ENCODE results near the gene KCNMA1.

The KCNMA1 gene

DNA sequence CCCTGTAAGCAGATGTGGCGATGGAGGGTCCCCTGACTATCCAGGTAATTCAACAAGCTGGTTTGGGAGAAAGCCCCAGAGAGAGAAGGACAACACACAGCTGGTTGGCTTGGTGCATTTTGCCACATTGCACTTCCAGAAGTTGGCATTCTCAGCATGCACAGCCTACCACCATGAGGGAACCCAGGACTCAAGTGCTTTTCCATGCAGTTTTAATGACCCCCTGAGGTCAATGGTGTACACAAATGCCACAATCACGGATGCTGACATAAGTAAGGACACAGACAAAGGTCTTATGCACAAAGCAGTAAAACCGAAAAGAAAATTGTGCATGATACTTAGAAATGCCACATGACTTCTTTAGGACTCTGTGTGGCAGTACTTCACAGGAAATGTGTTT, 645.1 kb downstream of the KCNMA1 start:
- no peak overlapping the region for H3K4me3 ChIP-seq (replicated peaks; ENCODE audit: low read depth, low read length)
- no peaks in the 10 kb centered on the region for H3K36me3 ChIP-seq (ENCODE audit: control insufficient read depth, insufficient read depth, low read length)
- DNase-seq (ENCODE audit: extremely low read depth, insufficient read length) = no peak
- no peaks in the 10 kb centered on the region; the same call in 1 of the 2 replicates for H3K27me3 ChIP-seq (replicated peaks; ENCODE audit: control insufficient read depth, insufficient read depth, low read length)
- TF ChIP-seq, protein P1, sequence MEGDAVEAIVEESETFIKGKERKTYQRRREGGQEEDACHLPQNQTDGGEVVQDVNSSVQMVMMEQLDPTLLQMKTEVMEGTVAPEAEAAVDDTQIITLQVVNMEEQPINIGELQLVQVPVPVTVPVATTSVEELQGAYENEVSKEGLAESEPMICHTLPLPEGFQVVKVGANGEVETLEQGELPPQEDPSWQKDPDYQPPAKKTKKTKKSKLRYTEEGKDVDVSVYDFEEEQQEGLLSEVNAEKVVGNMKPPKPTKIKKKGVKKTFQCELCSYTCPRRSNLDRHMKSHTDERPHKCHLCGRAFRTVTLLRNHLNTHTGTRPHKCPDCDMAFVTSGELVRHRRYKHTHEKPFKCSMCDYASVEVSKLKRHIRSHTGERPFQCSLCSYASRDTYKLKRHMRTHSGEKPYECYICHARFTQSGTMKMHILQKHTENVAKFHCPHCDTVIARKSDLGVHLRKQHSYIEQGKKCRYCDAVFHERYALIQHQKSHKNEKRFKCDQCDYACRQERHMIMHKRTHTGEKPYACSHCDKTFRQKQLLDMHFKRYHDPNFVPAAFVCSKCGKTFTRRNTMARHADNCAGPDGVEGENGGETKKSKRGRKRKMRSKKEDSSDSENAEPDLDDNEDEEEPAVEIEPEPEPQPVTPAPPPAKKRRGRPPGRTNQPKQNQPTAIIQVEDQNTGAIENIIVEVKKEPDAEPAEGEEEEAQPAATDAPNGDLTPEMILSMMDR (IDR thresholded peaks at IDR 0.05; ENCODE audit: insufficient read depth, low read length, poor library complexity, severe bottlenecking) = no peak

DNA sequence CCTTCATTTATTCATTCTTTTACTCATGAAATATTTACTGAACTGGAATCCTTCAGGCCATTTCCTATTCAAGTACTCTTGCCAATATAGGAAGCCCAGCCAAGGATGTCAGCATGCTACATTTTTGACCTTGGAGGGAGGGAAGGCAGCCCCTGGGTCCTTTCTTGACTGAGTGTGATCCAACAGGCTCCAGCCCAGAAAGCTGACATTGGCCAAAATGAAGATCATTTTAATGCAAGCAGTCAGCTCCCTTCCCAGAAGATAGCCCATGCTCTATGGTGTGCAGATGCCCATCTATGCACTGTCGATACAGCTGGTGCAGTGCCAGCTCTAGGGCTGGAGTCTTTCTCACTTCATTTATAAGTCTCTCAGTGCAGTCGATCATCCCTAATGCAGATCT, 646.0 kb downstream of the KCNMA1 start:
- Histone ChIP-seq H3K36me3 (ENCODE audit: control insufficient read depth, insufficient read depth, low read length) (no peaks in the 10 kb centered on the region), H3K27me3 (replicated peaks; ENCODE audit: control insufficient read depth, insufficient read depth, low read length) (no peaks in the 10 kb centered on the region; the same call in 1 of the 2 replicates), H3K4me3 (replicated peaks; ENCODE audit: low read depth, low read length) (no peak overlapping the region)
- TF ChIP-seq, protein P1 (IDR thresholded peaks at IDR 0.05; ENCODE audit: insufficient read depth, low read length, poor library complexity, severe bottlenecking) = no peak
- DNase-seq (ENCODE audit: extremely low read depth, insufficient read length) = no peak

DNA sequence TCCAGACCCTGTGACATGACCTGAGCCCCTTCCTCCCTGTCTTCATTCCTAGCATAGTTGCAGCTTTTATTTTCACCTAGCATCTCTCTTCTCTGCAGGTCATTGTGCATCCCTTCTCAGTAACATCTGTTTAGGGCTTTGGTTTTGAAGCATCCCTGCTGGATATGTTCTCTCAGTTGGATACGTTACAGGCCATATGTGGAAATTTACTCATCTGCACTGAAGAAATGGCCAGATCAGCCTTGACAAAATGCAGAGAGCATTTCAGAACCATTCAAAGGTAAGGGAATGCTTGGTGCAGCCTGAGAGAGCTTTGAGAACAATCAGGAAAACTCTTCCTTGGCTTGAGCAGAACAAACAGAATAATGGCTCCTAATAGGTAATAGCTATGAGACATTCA, 647.0 kb downstream of the KCNMA1 start:
- Histone ChIP-seq H3K27me3 (replicated peaks; ENCODE audit: control insufficient read depth, insufficient read depth, low read length) (no peaks in the 10 kb centered on the region; the same call in 1 of the 2 replicates), H3K36me3 (ENCODE audit: control insufficient read depth, insufficient read depth, low read length) (no peaks in the 10 kb centered on the region), H3K4me3 (replicated peaks; ENCODE audit: low read depth, low read length) (no peak overlapping the region)
- TF ChIP-seq, protein P1 (IDR thresholded peaks at IDR 0.05; ENCODE audit: insufficient read depth, low read length, poor library complexity, severe bottlenecking) = no peak
- DNase-seq (ENCODE audit: extremely low read depth, insufficient read length) = no peak

DNA sequence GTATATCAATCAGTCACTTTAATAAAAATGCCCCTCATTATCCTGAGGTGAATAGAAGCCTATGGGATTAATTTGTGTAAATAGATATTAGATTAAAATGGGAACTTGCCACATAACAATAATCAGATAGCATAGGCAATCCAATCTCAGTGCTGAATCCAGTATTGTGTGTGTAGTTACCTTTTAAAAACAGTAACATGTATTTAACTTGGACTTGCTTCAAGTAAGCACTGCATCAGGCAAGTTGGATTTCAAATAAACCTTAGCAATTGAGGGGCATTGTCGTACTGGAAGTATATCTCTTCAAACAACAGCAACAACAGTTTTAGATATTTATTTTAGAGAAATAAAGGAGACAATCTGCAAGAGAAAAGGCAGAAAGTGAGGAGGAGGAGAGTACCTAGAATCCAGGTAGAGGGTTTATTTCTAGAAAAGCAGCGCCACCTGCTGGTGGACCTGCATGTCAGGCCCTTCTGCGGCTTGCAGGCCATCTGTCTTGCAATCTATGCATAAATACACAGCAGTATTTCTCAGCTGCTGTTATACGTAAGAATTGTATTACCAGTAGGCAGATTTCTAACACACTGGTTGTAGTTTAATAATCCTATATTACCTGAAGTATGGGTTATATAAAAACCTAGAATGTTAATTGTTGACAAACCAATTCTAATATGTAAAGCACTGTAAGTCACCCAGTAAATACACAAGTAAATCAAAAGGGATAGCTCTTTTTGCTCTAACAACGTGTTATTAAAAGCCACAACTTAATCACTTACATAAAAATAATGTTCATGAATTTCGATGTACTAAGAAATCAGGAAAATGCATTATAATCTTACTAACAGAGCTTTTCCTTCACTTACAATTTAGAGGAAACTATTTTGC, 652.8 kb downstream of the KCNMA1 start:
- Histone ChIP-seq H3K27me3 (replicated peaks; ENCODE audit: control insufficient read depth, insufficient read depth, low read length) (no peaks in the 10 kb centered on the region; the same call in 1 of the 2 replicates), H3K36me3 (ENCODE audit: control insufficient read depth, insufficient read depth, low read length) (no peaks in the 10 kb centered on the region), H3K4me3 (replicated peaks; ENCODE audit: low read depth, low read length) (no peak overlapping the region)
- DNase-seq (ENCODE audit: extremely low read depth, insufficient read length) = peak; percentile 13
- TF ChIP-seq, protein P1 (IDR thresholded peaks at IDR 0.05; ENCODE audit: insufficient read depth, low read length, poor library complexity, severe bottlenecking) = peak; percentile 94

DNA sequence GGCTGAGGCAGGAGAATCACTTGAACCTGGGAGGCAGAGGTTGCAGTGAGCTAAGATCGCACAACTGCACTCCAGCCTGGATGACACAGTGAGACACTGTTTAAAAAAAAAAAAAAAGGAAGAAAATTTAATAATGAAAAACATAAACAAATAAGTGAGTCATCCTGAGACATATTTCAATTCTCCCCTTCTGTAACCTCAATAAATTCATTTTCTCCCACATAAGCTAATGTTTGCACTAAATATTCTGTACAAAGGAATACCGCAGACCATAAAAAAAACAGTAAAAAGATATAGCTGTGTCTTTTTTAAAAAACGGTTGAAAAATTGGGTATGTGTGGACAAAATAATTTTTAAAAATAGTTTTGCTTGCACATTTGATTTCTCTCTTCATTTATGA, 654.0 kb downstream of the KCNMA1 start:
- H3K27me3 ChIP-seq (replicated peaks; ENCODE audit: control insufficient read depth, insufficient read depth, low read length) = no peaks in the 10 kb centered on the region; the same call in 1 of the 2 replicates
- TF ChIP-seq, protein P1 (IDR thresholded peaks at IDR 0.05; ENCODE audit: insufficient read depth, low read length, poor library complexity, severe bottlenecking) = no peak
- no peak for DNase-seq (ENCODE audit: extremely low read depth, insufficient read length)
- H3K4me3 ChIP-seq (replicated peaks; ENCODE audit: low read depth, low read length) = no peak overlapping the region
- H3K36me3 ChIP-seq (ENCODE audit: control insufficient read depth, insufficient read depth, low read length) = no peaks in the 10 kb centered on the region
